Measurements from ENCODE around the gene MYL11.

The MYL11 gene

GRCh38 chr16:30369938-30370455 is 4.6 kb upstream of the MYL11 start:
- no peak for ATAC-seq
- TF ChIP-seq CSRNP3 (CRISPR knock-in tag; IDR thresholded peaks at IDR 0.05) (no peak), ZNF565 (CRISPR knock-in tag; conservative IDR thresholded peaks at IDR 0.05; ENCODE audit: low read depth) (no peak), POU6F1 (CRISPR knock-in tag; IDR thresholded peaks at IDR 0.05; ENCODE audit: borderline replicate concordance, low read depth) (no peak), TCF4 (CRISPR knock-in tag; IDR thresholded peaks at IDR 0.05; ENCODE audit: borderline replicate concordance) (no peak), ISL1 (CRISPR knock-in tag; IDR thresholded peaks at IDR 0.05) (no peak), ZNF8 (CRISPR knock-in tag; IDR thresholded peaks at IDR 0.05) (no peak), RARB (CRISPR knock-in tag; IDR thresholded peaks at IDR 0.05) (no peak)

DNA sequence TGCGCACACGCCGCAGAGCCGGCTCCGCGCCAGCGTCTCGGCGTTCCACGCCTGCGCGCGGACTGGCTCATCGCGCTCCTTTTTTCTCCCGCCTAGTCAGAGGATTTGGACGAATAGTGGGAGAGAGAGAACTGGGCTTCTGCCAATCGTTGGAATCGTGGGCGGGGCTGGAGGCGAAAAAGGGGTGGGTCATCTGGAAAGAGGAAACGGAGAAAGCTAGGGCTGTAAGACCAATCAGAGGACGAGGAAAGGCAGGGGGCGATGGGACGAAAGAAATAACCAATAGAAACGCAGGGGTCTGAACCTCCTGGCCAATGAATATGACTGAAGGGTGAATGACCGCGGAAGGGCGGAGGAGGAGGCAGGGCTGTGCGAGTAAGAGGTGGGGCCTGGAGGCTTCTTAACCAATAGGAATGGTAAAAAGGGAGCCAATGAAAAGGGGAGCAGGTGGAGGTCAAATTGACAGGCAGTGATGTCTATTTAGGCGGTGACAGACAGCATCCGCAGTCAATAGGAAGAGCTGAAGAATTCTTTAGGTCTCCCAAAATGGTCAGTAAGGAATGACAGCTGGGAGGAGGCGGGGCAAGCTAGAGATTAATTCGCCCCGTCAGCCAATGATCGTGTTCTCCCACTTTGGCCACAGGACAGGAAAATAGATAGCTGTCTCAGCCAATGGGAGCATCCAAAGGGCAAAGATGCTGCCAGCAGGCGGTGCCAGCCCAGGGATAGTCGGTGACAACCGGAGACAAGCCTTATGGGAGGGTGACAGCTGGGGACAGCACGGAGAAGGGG is 4.0 kb upstream of the MYL11 start, which contains the start of gene TBC1D10B:
Gene TBC1D10B (minus strand): TSS at position 39 of the 792 bp plus-strand sequence. CDS start 311 bp downstream, outside the sequence.
- ATAC-seq = peak; percentile 92
- TF ChIP-seq, protein P1, sequence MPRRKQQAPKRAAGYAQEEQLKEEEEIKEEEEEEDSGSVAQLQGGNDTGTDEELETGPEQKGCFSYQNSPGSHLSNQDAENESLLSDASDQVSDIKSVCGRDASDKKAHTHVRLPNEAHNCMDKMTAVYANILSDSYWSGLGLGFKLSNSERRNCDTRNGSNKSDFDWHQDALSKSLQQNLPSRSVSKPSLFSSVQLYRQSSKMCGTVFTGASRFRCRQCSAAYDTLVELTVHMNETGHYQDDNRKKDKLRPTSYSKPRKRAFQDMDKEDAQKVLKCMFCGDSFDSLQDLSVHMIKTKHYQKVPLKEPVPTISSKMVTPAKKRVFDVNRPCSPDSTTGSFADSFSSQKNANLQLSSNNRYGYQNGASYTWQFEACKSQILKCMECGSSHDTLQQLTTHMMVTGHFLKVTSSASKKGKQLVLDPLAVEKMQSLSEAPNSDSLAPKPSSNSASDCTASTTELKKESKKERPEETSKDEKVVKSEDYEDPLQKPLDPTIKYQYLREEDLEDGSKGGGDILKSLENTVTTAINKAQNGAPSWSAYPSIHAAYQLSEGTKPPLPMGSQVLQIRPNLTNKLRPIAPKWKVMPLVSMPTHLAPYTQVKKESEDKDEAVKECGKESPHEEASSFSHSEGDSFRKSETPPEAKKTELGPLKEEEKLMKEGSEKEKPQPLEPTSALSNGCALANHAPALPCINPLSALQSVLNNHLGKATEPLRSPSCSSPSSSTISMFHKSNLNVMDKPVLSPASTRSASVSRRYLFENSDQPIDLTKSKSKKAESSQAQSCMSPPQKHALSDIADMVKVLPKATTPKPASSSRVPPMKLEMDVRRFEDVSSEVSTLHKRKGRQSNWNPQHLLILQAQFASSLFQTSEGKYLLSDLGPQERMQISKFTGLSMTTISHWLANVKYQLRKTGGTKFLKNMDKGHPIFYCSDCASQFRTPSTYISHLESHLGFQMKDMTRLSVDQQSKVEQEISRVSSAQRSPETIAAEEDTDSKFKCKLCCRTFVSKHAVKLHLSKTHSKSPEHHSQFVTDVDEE (CRISPR knock-in tag; IDR thresholded peaks at IDR 0.05) = no peak; the same call in 1 of the 2 replicates
- no peak for TF ChIP-seq ISL1 (CRISPR knock-in tag; IDR thresholded peaks at IDR 0.05)
- no peak for TF ChIP-seq PATZ1 (CRISPR knock-in tag; IDR thresholded peaks at IDR 0.05; ENCODE audit: borderline replicate concordance)
- TF ChIP-seq TCF4 (CRISPR knock-in tag; IDR thresholded peaks at IDR 0.05; ENCODE audit: borderline replicate concordance) = no peak

- ATAC-seq = no peak
- TF ChIP-seq ISL1 (CRISPR knock-in tag; IDR thresholded peaks at IDR 0.05) (no peak), OSR1 (CRISPR knock-in tag; IDR thresholded peaks at IDR 0.05) (no peak), BACH2 (CRISPR knock-in tag; IDR thresholded peaks at IDR 0.05; ENCODE audit: borderline replicate concordance) (no peak), TCF4 (CRISPR knock-in tag; IDR thresholded peaks at IDR 0.05; ENCODE audit: borderline replicate concordance) (no peak), RARB (CRISPR knock-in tag; IDR thresholded peaks at IDR 0.05) (no peak), CSRNP3 (CRISPR knock-in tag; IDR thresholded peaks at IDR 0.05) (no peak), ZFP3 (CRISPR knock-in tag; IDR thresholded peaks at IDR 0.05) (no peak), SNAI2 (CRISPR knock-in tag; IDR thresholded peaks at IDR 0.05) (no peak), CSDC2 (CRISPR knock-in tag; IDR thresholded peaks at IDR 0.05) (no peak), ZNF565 (CRISPR knock-in tag; conservative IDR thresholded peaks at IDR 0.05; ENCODE audit: low read depth) (no peak)
Measured at GRCh38 chr16:30371248-30371816, 3.3 kb upstream of the MYL11 start.
